ENCODE results near the gene CDH12. TPM values are rescaled to one million over a fixed set of nuclear protein-coding genes. Genes with fewer than 3 reads are reported as not detected.

The CDH12 gene
- total and polyA plus RNA-seq, 2 donors (not counting 3 experiments of a cell fraction or from before 2014, with no cell fraction given): 0.03 TPM; not detected in 1

GRCh38 chr5:22242532-22242931, 610.6 kb downstream of the CDH12 start:
- H2AFZ ChIP-seq (ENCODE audit: low read depth, low read length): no peak overlapping the region
- H3K9me1 ChIP-seq (replicated peaks; ENCODE audit: control insufficient read depth, extremely low read depth, insufficient read depth, low read length): no peaks in the 10 kb centered on the region
- intact Hi-C loops (cut with micrococcal nuclease) (no loop called here), dilution Hi-C loops (cut with MboI; ENCODE audit: extremely low pct_ligation_motif_present, low sequenced_read_pairs) (no loop called here)
- DNase-seq (ENCODE audit: low read depth, low spot score) (no peak), FAIRE-seq (no peak)
- H3K36me3 ChIP-seq (ENCODE audit: control insufficient read depth in 2 of 2, extremely low read depth in 1 of 2, insufficient read depth in 2 of 2, low read length in 2 of 2): no peaks in the 10 kb centered on the region
- H3K9ac ChIP-seq (replicated peaks; ENCODE audit: extremely low read depth, insufficient read depth, low read length): no peak overlapping the region
- H3K9me3 ChIP-seq (replicated peaks; ENCODE audit: control insufficient read depth, insufficient read depth, low read length): no peaks in the 10 kb centered on the region
- H3K4me2 ChIP-seq (ENCODE audit: insufficient read depth, low read length): no peak overlapping the region
- ChIA-PET CTCF (no interaction called here), POLR2A (no interaction called here)
- H3K4me3 ChIP-seq (replicated peaks in 1 of 3; ENCODE audit: insufficient read depth in 1 of 3, low read depth in 1 of 3, low read length in 3 of 3): no peak overlapping the region
- H4K20me1 ChIP-seq (replicated peaks; ENCODE audit: control insufficient read depth, extremely low read depth, insufficient read depth, low read length): no peaks in the 10 kb centered on the region
- H3K4me1 ChIP-seq (ENCODE audit: control insufficient read depth, extremely low read depth, insufficient read depth, low read length): no peaks in the 10 kb centered on the region
- BruUV-seq (replicated peaks): no TSS peak
- no peaks in the 10 kb centered on the region for H3K79me2 ChIP-seq (ENCODE audit: control insufficient read depth, insufficient read depth, low read length)
- TF ChIP-seq MYC (IDR thresholded peaks at IDR 0.05; ENCODE audit: low read depth, low read length) (no peak), EZH2 (IDR thresholded peaks at IDR 0.05; ENCODE audit: borderline replicate concordance, low read depth, low read length, severe bottlenecking) (no peak), POLR2AphosphoS5 (IDR thresholded peaks at IDR 0.05; ENCODE audit: insufficient read depth, low read depth, low read length) (no peak), GATA2 (IDR thresholded peaks at IDR 0.05; ENCODE audit: insufficient read depth, insufficient read length, low read depth, low read length) (no peak), POLR2A (IDR thresholded peaks at IDR 0.05; ENCODE audit: low read depth, low read length) (no peak), JUN (IDR thresholded peaks at IDR 0.05; ENCODE audit: borderline replicate concordance, insufficient read depth, insufficient read length, low read depth) (no peak), CTCF (IDR thresholded peaks at IDR 0.05; ENCODE audit: extremely low read depth in 1 of 2, insufficient read depth in 1 of 2, low read depth in 1 of 2, low read length in 2 of 2) (no peak), FOS (IDR thresholded peaks at IDR 0.05; ENCODE audit: borderline replicate concordance, insufficient read depth, low read length) (no peak)
- TF ChIP-seq, protein P1, sequence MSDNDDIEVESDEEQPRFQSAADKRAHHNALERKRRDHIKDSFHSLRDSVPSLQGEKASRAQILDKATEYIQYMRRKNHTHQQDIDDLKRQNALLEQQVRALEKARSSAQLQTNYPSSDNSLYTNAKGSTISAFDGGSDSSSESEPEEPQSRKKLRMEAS (IDR thresholded peaks at IDR 0.05; ENCODE audit: insufficient read depth, insufficient read length): no peak
- H3K27ac ChIP-seq (ENCODE audit: insufficient read depth, low read depth, low read length): no peak overlapping the region
- H3K27me3 ChIP-seq (ENCODE audit: control insufficient read depth in 2 of 2, insufficient read depth in 2 of 2, low read length in 2 of 2): no peaks in the 10 kb centered on the region

Data from endothelial cell of umbilical vein (primary cell).